Purkinje cell (primary cell): Measurements from ENCODE around the gene KDM3A. TPM values are rescaled to one million over a fixed set of nuclear protein-coding genes. Genes with fewer than 3 reads are reported as not detected.

Experiments used
- polyA plus RNA-seq: library from polyadenylated mRNA; unstranded; fragments of >200 nt; fragmentation: Nextera tagmentation; gene quantifications from 2 replicates; pipeline ENCODE4 v1.2.1, GENCODE V29; 2014

Gene KDM3A, protein sequence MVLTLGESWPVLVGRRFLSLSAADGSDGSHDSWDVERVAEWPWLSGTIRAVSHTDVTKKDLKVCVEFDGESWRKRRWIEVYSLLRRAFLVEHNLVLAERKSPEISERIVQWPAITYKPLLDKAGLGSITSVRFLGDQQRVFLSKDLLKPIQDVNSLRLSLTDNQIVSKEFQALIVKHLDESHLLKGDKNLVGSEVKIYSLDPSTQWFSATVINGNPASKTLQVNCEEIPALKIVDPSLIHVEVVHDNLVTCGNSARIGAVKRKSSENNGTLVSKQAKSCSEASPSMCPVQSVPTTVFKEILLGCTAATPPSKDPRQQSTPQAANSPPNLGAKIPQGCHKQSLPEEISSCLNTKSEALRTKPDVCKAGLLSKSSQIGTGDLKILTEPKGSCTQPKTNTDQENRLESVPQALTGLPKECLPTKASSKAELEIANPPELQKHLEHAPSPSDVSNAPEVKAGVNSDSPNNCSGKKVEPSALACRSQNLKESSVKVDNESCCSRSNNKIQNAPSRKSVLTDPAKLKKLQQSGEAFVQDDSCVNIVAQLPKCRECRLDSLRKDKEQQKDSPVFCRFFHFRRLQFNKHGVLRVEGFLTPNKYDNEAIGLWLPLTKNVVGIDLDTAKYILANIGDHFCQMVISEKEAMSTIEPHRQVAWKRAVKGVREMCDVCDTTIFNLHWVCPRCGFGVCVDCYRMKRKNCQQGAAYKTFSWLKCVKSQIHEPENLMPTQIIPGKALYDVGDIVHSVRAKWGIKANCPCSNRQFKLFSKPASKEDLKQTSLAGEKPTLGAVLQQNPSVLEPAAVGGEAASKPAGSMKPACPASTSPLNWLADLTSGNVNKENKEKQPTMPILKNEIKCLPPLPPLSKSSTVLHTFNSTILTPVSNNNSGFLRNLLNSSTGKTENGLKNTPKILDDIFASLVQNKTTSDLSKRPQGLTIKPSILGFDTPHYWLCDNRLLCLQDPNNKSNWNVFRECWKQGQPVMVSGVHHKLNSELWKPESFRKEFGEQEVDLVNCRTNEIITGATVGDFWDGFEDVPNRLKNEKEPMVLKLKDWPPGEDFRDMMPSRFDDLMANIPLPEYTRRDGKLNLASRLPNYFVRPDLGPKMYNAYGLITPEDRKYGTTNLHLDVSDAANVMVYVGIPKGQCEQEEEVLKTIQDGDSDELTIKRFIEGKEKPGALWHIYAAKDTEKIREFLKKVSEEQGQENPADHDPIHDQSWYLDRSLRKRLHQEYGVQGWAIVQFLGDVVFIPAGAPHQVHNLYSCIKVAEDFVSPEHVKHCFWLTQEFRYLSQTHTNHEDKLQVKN (N-terminal part only)
- polyA plus RNA-seq = 12.9 and 13.5 TPM in 2 replicates

DNA sequence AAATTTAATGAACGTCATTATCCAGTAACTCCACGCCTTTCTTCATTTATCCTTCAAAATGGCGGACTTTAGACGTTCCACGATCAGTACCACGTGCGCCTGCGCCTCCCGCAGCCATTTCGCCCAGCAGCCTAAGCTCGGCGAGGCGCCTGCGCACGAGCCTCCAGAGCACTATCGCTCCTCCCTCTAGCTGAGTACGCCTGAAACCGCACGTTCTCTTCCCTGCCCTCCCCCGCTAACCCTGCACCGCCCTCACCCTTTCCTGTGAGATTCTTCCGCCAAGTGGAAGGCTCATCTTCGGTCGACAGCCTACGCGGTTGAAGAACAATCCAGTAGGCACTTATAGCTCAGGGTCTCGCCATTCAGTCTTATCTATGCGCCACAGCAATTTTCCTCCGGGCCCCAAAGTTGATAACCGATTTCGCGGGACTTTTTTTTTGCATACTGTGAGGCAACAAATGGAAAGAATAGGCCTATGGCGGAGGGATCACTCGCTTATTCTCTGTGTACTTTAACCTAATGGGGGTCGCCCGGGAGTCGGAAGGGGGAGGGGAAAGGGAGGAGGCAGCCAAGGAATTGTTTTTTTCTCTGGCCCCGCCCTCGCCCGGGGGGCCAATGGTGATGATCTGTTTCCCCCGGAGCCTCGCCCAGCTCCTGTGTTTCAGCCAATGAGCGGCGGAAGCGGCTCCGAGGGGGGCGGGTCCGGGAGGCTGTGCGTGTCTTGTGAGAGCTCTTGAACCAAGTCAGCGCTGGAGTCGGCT, at the start of gene KDM3A:
KDM3A (plus strand) TSS at position 741 of the 761 bp plus-strand sequence. CDS start 677 bp downstream, outside the sequence.

Other genes starting within 250 kb of the KDM3A start
- gene IMMT, start 245.9 kb upstream of the KDM3A start, polyA plus RNA-seq = 183 and 193 TPM in 2 replicates
- 71.6 and 75.2 TPM in 2 replicates for gene MRPL35, start 241.9 kb upstream of the KDM3A start, polyA plus RNA-seq
- gene REEP1, start 103.7 kb upstream of the KDM3A start, polyA plus RNA-seq = 144 and 206 TPM in 2 replicates
- gene CHMP3, start 122.1 kb downstream of the KDM3A start, polyA plus RNA-seq = 43.6 and 63.8 TPM in 2 replicates
- 28.5 and 32.5 TPM in 2 replicates for gene RNF103, start 182.5 kb downstream of the KDM3A start, polyA plus RNA-seq